ENCODE results near the gene IKZF3.
"Not testable (repeated sequence)": the region's sequence is repeated elsewhere in the genome, so short reads cannot be mapped to it uniquely, and the experiment has no call there.

Gene IKZF3

GRCh38 chr17:39781031-39781860 lies 82.9 kb downstream of the IKZF3 start:
- DNase-seq (ENCODE audit: low spot score) = peak; percentile 45

GRCh38 chr17:39777534-39778365 lies 86.4 kb downstream of the IKZF3 start:
- peak; percentile 70 for DNase-seq (ENCODE audit: low spot score)

- DNase-seq (ENCODE audit: low spot score) = peak; percentile 48
Observed at GRCh38 chr17:39776252-39776651, 87.9 kb downstream of the IKZF3 start.

- no peak for DNase-seq (ENCODE audit: low spot score)
Observed at GRCh38 chr17:39775031-39775430, 89.1 kb downstream of the IKZF3 start.

- no peak for DNase-seq (ENCODE audit: low spot score)
Observed at GRCh38 chr17:39774047-39774446, 90.1 kb downstream of the IKZF3 start.

- no peak for DNase-seq (ENCODE audit: low spot score)
Observed at GRCh38 chr17:39772987-39773934, 90.9 kb downstream of the IKZF3 start.

- no peak for DNase-seq (ENCODE audit: low spot score)
Observed at GRCh38 chr17:39772415-39772814, 91.7 kb downstream of the IKZF3 start.

- peak; percentile 92 for DNase-seq (ENCODE audit: low spot score)
Observed at GRCh38 chr17:39769974-39770587, 94.0 kb downstream of the IKZF3 start.

- no peak for DNase-seq (ENCODE audit: low spot score)
Observed at GRCh38 chr17:39767147-39767546, 97.0 kb downstream of the IKZF3 start.

GRCh38 chr17:39765766-39766165 lies 98.3 kb downstream of the IKZF3 start:
- DNase-seq (ENCODE audit: low spot score) = no peak

- DNase-seq (ENCODE audit: low spot score) = no peak
Observed at GRCh38 chr17:39765175-39765574, 98.9 kb downstream of the IKZF3 start.

- DNase-seq (ENCODE audit: low spot score) = not testable (repeated sequence)
Observed at GRCh38 chr17:39764171-39764570, 99.9 kb downstream of the IKZF3 start.

GRCh38 chr17:39763051-39763820 lies 100.9 kb downstream of the IKZF3 start:
- DNase-seq (ENCODE audit: low spot score) = no peak

GRCh38 chr17:39761861-39762496 lies 102.1 kb downstream of the IKZF3 start:
- DNase-seq (ENCODE audit: low spot score) = no peak

GRCh38 chr17:39759204-39759603 lies 104.9 kb downstream of the IKZF3 start:
- no peak for DNase-seq (ENCODE audit: low spot score)

GRCh38 chr17:39757931-39758873 lies 105.9 kb downstream of the IKZF3 start:
- peak; percentile 90 for DNase-seq (ENCODE audit: low spot score)

GRCh38 chr17:39757176-39757662 lies 106.9 kb downstream of the IKZF3 start:
- no peak for DNase-seq (ENCODE audit: low spot score)

- DNase-seq (ENCODE audit: low spot score) = no peak
Observed at GRCh38 chr17:39756380-39757079, 107.6 kb downstream of the IKZF3 start.

Measured in CD4-positive, alpha-beta T cell treated with Interleukin-15 for 4 hours (primary cell).